Measurements from ENCODE around the gene SRD5A2.

Gene SRD5A2

GRCh38 chr2:31533036-31533435 is 47.7 kb downstream of the SRD5A2 start:
- TF ChIP-seq MAX (IDR thresholded peaks at IDR 0.05) = no peak
- no peak for TF ChIP-seq REST (IDR thresholded peaks at IDR 0.05; ENCODE audit: low read depth)
- TF ChIP-seq FOXM1 (IDR thresholded peaks at IDR 0.05; ENCODE audit: borderline replicate concordance, low read depth) = no peak
- TF ChIP-seq USF1 (IDR thresholded peaks at IDR 0.05) = no peak
- TF ChIP-seq CEBPB (IDR thresholded peaks at IDR 0.05) = no peak
- no peak for TF ChIP-seq TEAD4 (IDR thresholded peaks at IDR 0.05)
- no peak for TF ChIP-seq ZBTB7A (IDR thresholded peaks at IDR 0.05; ENCODE audit: low read depth)
- TF ChIP-seq TCF12 (IDR thresholded peaks at IDR 0.05; ENCODE audit: low read depth) = no peak
- no peak for TF ChIP-seq TAF1 (IDR thresholded peaks at IDR 0.05; ENCODE audit: low read depth)
- no peak for TF ChIP-seq RAD21 (IDR thresholded peaks at IDR 0.05; ENCODE audit: low read depth)
- TF ChIP-seq EP300 (IDR thresholded peaks at IDR 0.05; ENCODE audit: borderline replicate concordance) = no peak
- TF ChIP-seq CREB1 (IDR thresholded peaks at IDR 0.05; ENCODE audit: low read depth) = no peak
- no peak for TF ChIP-seq YY1 (IDR thresholded peaks at IDR 0.05; ENCODE audit: low read depth)
- no peak for TF ChIP-seq EGR1 (IDR thresholded peaks at IDR 0.05)
- TF ChIP-seq NFIC (IDR thresholded peaks at IDR 0.05) = no peak

- TF ChIP-seq YY1 (IDR thresholded peaks at IDR 0.05; ENCODE audit: low read depth) (no peak), CREB1 (IDR thresholded peaks at IDR 0.05; ENCODE audit: low read depth) (no peak), EGR1 (IDR thresholded peaks at IDR 0.05) (no peak), REST (IDR thresholded peaks at IDR 0.05; ENCODE audit: low read depth) (no peak)
These were observed 49.6 kb downstream of the SRD5A2 start for GRCh38 chr2:31531101-31531500.

GRCh38 chr2:31529256-31529655 is 51.5 kb downstream of the SRD5A2 start:
- no peak for TF ChIP-seq USF1 (IDR thresholded peaks at IDR 0.05)
- TF ChIP-seq MAX (IDR thresholded peaks at IDR 0.05) = no peak
- no peak for TF ChIP-seq FOXM1 (IDR thresholded peaks at IDR 0.05; ENCODE audit: borderline replicate concordance, low read depth)
- no peak for TF ChIP-seq CEBPB (IDR thresholded peaks at IDR 0.05)
- no peak for TF ChIP-seq REST (IDR thresholded peaks at IDR 0.05; ENCODE audit: low read depth)
- no peak for TF ChIP-seq TCF12 (IDR thresholded peaks at IDR 0.05; ENCODE audit: low read depth)
- TF ChIP-seq ZBTB7A (IDR thresholded peaks at IDR 0.05; ENCODE audit: low read depth) = no peak
- TF ChIP-seq NFIC (IDR thresholded peaks at IDR 0.05) = no peak
- no peak for TF ChIP-seq CREB1 (IDR thresholded peaks at IDR 0.05; ENCODE audit: low read depth)
- TF ChIP-seq TEAD4 (IDR thresholded peaks at IDR 0.05) = no peak
- no peak for TF ChIP-seq EGR1 (IDR thresholded peaks at IDR 0.05)
- no peak for TF ChIP-seq TAF1 (IDR thresholded peaks at IDR 0.05; ENCODE audit: low read depth)
- TF ChIP-seq YY1 (IDR thresholded peaks at IDR 0.05; ENCODE audit: low read depth) = no peak
- no peak for TF ChIP-seq EP300 (IDR thresholded peaks at IDR 0.05; ENCODE audit: borderline replicate concordance)
- no peak for TF ChIP-seq RAD21 (IDR thresholded peaks at IDR 0.05; ENCODE audit: low read depth)

- no peak for TF ChIP-seq CEBPB (IDR thresholded peaks at IDR 0.05)
- no peak for TF ChIP-seq TCF12 (IDR thresholded peaks at IDR 0.05; ENCODE audit: low read depth)
- TF ChIP-seq FOXM1 (IDR thresholded peaks at IDR 0.05; ENCODE audit: borderline replicate concordance, low read depth) = no peak
- TF ChIP-seq YY1 (IDR thresholded peaks at IDR 0.05; ENCODE audit: low read depth) = no peak
- no peak for TF ChIP-seq ZBTB7A (IDR thresholded peaks at IDR 0.05; ENCODE audit: low read depth)
- TF ChIP-seq REST (IDR thresholded peaks at IDR 0.05; ENCODE audit: low read depth) = no peak
- TF ChIP-seq NFIC (IDR thresholded peaks at IDR 0.05) = no peak
- TF ChIP-seq TAF1 (IDR thresholded peaks at IDR 0.05; ENCODE audit: low read depth) = no peak
- TF ChIP-seq USF1 (IDR thresholded peaks at IDR 0.05) = no peak
- TF ChIP-seq RAD21 (IDR thresholded peaks at IDR 0.05; ENCODE audit: low read depth) = no peak
- no peak for TF ChIP-seq EGR1 (IDR thresholded peaks at IDR 0.05)
- TF ChIP-seq EP300 (IDR thresholded peaks at IDR 0.05; ENCODE audit: borderline replicate concordance) = no peak
- no peak for TF ChIP-seq MAX (IDR thresholded peaks at IDR 0.05)
- TF ChIP-seq CREB1 (IDR thresholded peaks at IDR 0.05; ENCODE audit: low read depth) = no peak
- TF ChIP-seq TEAD4 (IDR thresholded peaks at IDR 0.05) = no peak
These were observed 51.9 kb downstream of the SRD5A2 start for GRCh38 chr2:31528823-31529222.

Data from Ishikawa (cell line).